Skeletal muscle satellite cell (primary cell): ENCODE data around the gene P2RX4.

Experiments used
- H3K27me3 ChIP-seq: 2 replicates; pipeline ENCODE4 v1.7.0; 2013; ENCODE audit warnings: low read length; ENCODE audit not compliant: control insufficient read depth, insufficient read depth
- H3K36me3 ChIP-seq: 2 replicates; pipeline ENCODE4 v1.7.0; 2013; ENCODE audit warnings: mild to moderate bottlenecking, control low read depth, low read length; ENCODE audit not compliant: insufficient read depth
- H3K4me1 ChIP-seq: 2 replicates; pipeline ENCODE4 v1.7.0; 2013; ENCODE audit warnings: low read length; ENCODE audit not compliant: control insufficient read depth, insufficient read depth
- H3K4me2 ChIP-seq: 2 replicates; pipeline ENCODE4 v1.7.0; 2013; ENCODE audit warnings: mild to moderate bottlenecking, low read length
- H3K4me3 ChIP-seq: 2 replicates; pipeline ENCODE4 v1.7.0; 2013; ENCODE audit warnings: low read length
- H3K9ac ChIP-seq: 2 replicates; pipeline ENCODE4 v1.7.0; 2013; ENCODE audit warnings: mild to moderate bottlenecking, low read depth, low read length, moderate library complexity
- H3K9me3 ChIP-seq: replicated peaks from 2 replicates; pipeline ENCODE4 v1.7.0; 2013; ENCODE audit warnings: mild to moderate bottlenecking, control low read depth, low read length

Gene P2RX4

GRCh38 chr12:121175383-121176119, 34.4 kb upstream of the P2RX4 start:
- Histone ChIP-seq H3K9me3 (no peaks in the 10 kb centered on the region), H3K4me2 (no peak overlapping the region), H3K36me3 (no peaks in the 10 kb centered on the region), H3K4me1 (peaks cover 5% of the 10 kb centered on the region), H3K9ac (no peak overlapping the region), H3K4me3 (no peak overlapping the region), H3K27me3 (no peaks in the 10 kb centered on the region)

DNA sequence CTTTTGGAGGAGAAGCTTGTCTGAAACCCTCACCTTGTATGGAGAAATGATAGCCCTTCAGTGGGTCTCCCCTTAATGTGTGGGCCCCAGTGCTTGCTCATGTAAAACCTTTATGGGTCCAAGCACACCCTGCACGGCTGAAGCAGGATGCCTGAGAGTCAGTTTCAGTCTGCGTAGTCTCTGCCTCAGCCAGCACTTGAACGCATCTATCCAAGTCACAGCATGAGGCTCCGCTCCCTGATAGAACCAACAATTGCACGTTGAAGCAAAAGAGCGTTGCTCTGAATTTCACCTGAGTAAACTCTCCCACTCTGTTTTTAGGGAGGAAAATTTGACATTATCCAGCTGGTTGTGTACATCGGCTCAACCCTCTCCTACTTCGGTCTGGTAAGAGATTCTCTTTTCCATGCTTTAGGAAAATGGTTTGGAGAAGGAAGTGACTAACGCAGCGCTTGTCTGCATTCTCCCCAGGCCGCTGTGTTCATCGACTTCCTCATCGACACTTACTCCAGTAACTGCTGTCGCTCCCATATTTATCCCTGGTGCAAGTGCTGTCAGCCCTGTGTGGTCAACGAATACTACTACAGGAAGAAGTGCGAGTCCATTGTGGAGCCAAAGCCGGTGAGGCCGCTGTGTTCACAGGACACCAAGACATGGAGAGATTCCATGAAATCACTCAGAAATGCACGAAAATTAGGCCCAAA, 33.0 kb upstream of the P2RX4 start:
- Histone ChIP-seq H3K9ac (no peak overlapping the region), H3K36me3 (no peaks in the 10 kb centered on the region), H3K27me3 (no peaks in the 10 kb centered on the region), H3K4me3 (no peak overlapping the region), H3K4me2 (no peak overlapping the region), H3K9me3 (no peaks in the 10 kb centered on the region), H3K4me1 (no peaks in the 10 kb centered on the region)

- no peaks in the 10 kb centered on the region for H3K36me3 ChIP-seq
Measured at GRCh38 chr12:121181181-121181580, 28.7 kb upstream of the P2RX4 start.

GRCh38 chr12:121182222-121182893, 27.6 kb upstream of the P2RX4 start:
- Histone ChIP-seq H3K4me1 (no peaks in the 10 kb centered on the region), H3K9ac (no peak overlapping the region), H3K4me2 (no peak overlapping the region), H3K4me3 (no peak overlapping the region), H3K9me3 (no peaks in the 10 kb centered on the region), H3K27me3 (no peaks in the 10 kb centered on the region), H3K36me3 (no peaks in the 10 kb centered on the region)

More at GRCh38 chr12:121181181-121181580, 28.7 kb upstream of the P2RX4 start:
- Histone ChIP-seq H3K27me3 (no peaks in the 10 kb centered on the region), H3K4me1 (no peaks in the 10 kb centered on the region), H3K9ac (no peak overlapping the region), H3K4me3 (no peak overlapping the region), H3K4me2 (no peak overlapping the region), H3K9me3 (no peaks in the 10 kb centered on the region)

DNA sequence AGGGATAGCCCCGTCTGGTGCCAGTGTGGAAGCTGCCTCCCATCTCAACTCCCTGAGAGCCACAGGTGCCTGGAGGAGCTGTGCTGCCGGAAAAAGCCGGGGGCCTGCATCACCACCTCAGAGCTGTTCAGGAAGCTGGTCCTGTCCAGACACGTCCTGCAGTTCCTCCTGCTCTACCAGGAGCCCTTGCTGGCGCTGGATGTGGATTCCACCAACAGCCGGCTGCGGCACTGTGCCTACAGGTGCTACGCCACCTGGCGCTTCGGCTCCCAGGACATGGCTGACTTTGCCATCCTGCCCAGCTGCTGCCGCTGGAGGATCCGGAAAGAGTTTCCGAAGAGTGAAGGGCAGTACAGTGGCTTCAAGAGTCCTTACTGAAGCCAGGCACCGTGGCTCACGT, 25.5 kb upstream of the P2RX4 start:
- H3K9ac ChIP-seq = no peak overlapping the region

GRCh38 chr12:121184984-121185889, 24.7 kb upstream of the P2RX4 start:
- Histone ChIP-seq H3K36me3 (no peaks in the 10 kb centered on the region), H3K4me1 (no peaks in the 10 kb centered on the region), H3K4me3 (no peak overlapping the region), H3K9ac (no peak overlapping the region), H3K9me3 (no peaks in the 10 kb centered on the region), H3K4me2 (no peak overlapping the region), H3K27me3 (no peaks in the 10 kb centered on the region)

More for the DNA sequence above, 25.5 kb upstream of the P2RX4 start:
- Histone ChIP-seq H3K4me2 (no peak overlapping the region), H3K4me3 (no peak overlapping the region), H3K27me3 (no peaks in the 10 kb centered on the region), H3K4me1 (no peaks in the 10 kb centered on the region), H3K36me3 (no peaks in the 10 kb centered on the region), H3K9me3 (no peaks in the 10 kb centered on the region)

- Histone ChIP-seq H3K4me3 (no peak overlapping the region), H3K4me2 (no peak overlapping the region), H3K4me1 (peaks cover 8% of the 10 kb centered on the region), H3K36me3 (no peaks in the 10 kb centered on the region), H3K9me3 (no peaks in the 10 kb centered on the region), H3K9ac (no peak overlapping the region), H3K27me3 (no peaks in the 10 kb centered on the region)
Measured at GRCh38 chr12:121186826-121187225, 23.1 kb upstream of the P2RX4 start.

DNA sequence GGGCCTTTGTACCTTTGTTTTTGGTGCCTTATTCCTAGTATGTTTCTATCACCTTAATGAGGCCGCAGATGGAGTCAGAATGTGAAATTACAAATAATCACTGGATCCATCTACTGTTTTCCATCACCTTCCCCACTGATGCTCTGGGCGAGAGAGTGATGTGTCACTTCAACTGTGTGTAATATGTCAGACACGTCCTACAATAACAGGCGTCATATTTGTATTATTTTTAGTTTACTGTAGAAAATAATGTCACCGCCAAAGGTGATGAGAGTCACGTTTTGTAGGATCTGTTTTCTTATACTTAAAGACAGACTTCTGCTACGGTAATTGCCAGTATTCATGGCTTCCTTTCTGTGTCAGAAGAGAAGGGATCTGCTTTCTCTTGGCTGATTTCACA, 22.4 kb upstream of the P2RX4 start:
- H3K9ac ChIP-seq = no peak overlapping the region
- no peak overlapping the region for H3K4me3 ChIP-seq
- no peak overlapping the region for H3K4me2 ChIP-seq
- H3K4me1 ChIP-seq = peaks cover 10% of the 10 kb centered on the region
- no peaks in the 10 kb centered on the region for H3K27me3 ChIP-seq
- H3K36me3 ChIP-seq = no peaks in the 10 kb centered on the region
- no peaks in the 10 kb centered on the region for H3K9me3 ChIP-seq

DNA sequence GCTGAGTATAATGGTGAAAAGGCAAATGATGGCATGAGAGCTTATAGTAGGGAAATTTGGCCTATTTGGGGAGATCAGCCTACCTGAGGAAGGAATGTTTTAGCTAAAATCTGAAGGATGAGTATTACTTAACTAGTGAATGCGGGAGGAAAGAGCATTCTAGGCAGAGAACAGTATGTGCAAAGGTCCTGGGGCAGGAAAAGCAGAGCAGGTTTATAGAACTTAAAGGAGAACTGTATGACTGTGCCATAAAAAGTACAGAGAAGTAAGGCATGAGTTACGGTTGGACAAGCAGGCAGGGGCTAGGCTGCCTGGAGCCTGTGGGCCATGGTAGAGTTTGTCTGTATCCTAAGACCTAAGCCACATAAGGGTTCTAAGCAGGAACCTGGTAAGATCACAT, 21.7 kb upstream of the P2RX4 start:
- H3K27me3 ChIP-seq = no peaks in the 10 kb centered on the region
- H3K4me2 ChIP-seq = no peak overlapping the region
- peaks cover 12% of the 10 kb centered on the region for H3K4me1 ChIP-seq
- no peaks in the 10 kb centered on the region for H3K9me3 ChIP-seq
- H3K36me3 ChIP-seq = no peaks in the 10 kb centered on the region
- H3K9ac ChIP-seq = no peak overlapping the region
- H3K4me3 ChIP-seq = no peak overlapping the region

- H3K9me3 ChIP-seq = no peaks in the 10 kb centered on the region
- H3K4me3 ChIP-seq = no peak overlapping the region
- H3K36me3 ChIP-seq = no peaks in the 10 kb centered on the region
- peaks cover 12% of the 10 kb centered on the region for H3K4me1 ChIP-seq
- H3K4me2 ChIP-seq = no peak overlapping the region
- no peaks in the 10 kb centered on the region for H3K27me3 ChIP-seq
- no peak overlapping the region for H3K9ac ChIP-seq
Measured at GRCh38 chr12:121189131-121189530, 20.8 kb upstream of the P2RX4 start.

DNA sequence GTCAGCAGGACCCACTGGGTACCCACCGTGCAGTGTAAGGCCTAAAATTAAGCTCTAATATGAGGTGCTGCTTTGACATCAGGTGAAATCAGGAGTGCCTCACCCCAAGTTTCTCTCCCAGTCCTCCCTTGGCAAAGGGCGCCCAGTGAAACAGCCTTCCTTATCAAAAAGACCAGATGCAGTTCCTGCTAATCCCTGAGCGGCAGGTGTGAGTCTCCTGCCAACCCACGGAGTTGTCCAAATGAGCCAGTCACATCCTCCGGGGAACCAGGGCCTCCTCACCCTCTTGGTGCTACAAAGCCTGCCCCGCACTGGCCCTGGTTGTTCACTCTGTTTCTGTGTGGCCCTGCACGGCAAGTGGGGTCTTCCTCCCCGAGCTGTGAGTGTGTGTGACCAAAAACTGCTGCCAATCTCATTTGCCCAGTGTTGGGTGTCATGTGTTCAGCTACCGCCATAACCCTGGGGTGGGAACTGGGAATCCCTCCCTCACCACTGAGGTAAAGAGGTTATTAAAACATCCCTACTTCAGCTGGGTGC, 20.2 kb upstream of the P2RX4 start:
- no peak overlapping the region for H3K9ac ChIP-seq
- H3K36me3 ChIP-seq = no peaks in the 10 kb centered on the region
- no peak overlapping the region for H3K4me2 ChIP-seq
- H3K4me1 ChIP-seq = peaks cover 12% of the 10 kb centered on the region
- no peaks in the 10 kb centered on the region for H3K9me3 ChIP-seq
- no peaks in the 10 kb centered on the region for H3K27me3 ChIP-seq
- no peak overlapping the region for H3K4me3 ChIP-seq
